ENCODE data around the gene ERVV-1. TPM values are rescaled to one million over a fixed set of nuclear protein-coding genes. Genes with fewer than 3 reads are reported as not detected.

Gene ERVV-1
- total RNA-seq, 4 donors from 2014 or later = not detected

DNA sequence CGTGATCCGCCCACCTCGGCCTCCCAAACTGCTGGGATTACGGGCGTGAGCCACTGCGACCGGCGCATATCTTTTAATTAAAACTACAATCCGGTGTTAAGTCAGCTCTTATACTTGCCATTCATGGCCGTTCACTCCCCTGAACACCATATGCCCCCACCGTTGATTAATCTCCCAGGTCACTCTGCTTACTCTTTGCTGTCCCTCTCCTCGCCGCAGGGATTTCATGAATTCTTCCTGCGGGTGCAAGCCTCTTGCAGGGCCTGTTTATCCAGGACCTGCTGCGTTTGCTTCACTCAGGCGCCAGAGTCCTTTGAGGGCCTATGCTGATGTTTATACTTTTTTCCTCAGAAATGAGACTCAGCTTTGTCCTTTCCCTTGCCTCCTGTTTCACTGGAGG, 31.8 kb downstream of the ERVV-1 start:
- DNase-seq (ENCODE audit: low spot score) = no peak

DNA sequence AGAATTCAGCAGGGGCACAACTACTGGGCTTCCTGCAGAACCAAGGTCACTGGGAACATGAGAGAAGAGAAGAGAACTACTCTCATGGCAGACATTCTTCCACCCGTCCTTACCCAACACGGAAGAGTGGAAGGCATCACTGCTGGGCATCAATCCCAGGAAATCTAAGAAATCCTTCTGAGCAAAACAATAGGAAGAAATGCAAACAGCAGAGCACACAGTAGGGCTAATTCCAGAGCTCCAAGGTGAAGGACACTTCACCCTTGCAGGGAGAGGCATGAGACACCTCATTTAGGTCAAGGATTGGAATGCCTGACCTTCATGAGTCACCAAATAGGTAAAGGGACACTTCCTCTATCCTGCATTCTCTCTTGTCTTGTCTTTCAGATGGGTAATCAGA, 33.7 kb downstream of the ERVV-1 start:
- no peak for DNase-seq (ENCODE audit: low spot score)
- ATAC-seq (ENCODE audit: low FRiP score) = no peak
- TF ChIP-seq, protein P1, sequence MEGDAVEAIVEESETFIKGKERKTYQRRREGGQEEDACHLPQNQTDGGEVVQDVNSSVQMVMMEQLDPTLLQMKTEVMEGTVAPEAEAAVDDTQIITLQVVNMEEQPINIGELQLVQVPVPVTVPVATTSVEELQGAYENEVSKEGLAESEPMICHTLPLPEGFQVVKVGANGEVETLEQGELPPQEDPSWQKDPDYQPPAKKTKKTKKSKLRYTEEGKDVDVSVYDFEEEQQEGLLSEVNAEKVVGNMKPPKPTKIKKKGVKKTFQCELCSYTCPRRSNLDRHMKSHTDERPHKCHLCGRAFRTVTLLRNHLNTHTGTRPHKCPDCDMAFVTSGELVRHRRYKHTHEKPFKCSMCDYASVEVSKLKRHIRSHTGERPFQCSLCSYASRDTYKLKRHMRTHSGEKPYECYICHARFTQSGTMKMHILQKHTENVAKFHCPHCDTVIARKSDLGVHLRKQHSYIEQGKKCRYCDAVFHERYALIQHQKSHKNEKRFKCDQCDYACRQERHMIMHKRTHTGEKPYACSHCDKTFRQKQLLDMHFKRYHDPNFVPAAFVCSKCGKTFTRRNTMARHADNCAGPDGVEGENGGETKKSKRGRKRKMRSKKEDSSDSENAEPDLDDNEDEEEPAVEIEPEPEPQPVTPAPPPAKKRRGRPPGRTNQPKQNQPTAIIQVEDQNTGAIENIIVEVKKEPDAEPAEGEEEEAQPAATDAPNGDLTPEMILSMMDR (IDR thresholded peaks at IDR 0.05) = no peak

More for the DNA sequence above, 31.8 kb downstream of the ERVV-1 start:
- TF ChIP-seq, protein P1 (IDR thresholded peaks at IDR 0.05) = no peak
- no peak for ATAC-seq (ENCODE audit: low FRiP score)

DNA sequence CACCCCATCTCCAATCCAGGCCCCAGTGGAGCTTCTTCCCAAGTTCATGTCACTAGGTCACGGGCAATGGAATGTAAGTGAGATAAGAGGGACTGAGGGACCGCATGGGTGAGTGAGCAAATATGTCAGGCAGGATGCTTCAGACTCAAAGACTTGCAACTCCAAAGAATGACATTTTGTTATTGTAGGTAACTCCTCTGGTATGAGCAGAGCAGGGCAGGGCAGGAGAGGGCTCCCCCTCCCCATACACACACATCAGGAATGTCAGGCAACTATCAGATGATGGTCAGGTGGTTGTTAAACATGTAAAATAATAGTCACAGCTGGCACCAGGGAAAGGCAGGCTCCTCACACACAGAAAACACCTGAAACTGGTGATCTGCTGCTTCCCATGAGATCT, 41.4 kb downstream of the ERVV-1 start:
- ATAC-seq (ENCODE audit: low FRiP score) = no peak
- DNase-seq (ENCODE audit: low spot score) = no peak
- TF ChIP-seq, protein P1 (IDR thresholded peaks at IDR 0.05) = no peak

DNA sequence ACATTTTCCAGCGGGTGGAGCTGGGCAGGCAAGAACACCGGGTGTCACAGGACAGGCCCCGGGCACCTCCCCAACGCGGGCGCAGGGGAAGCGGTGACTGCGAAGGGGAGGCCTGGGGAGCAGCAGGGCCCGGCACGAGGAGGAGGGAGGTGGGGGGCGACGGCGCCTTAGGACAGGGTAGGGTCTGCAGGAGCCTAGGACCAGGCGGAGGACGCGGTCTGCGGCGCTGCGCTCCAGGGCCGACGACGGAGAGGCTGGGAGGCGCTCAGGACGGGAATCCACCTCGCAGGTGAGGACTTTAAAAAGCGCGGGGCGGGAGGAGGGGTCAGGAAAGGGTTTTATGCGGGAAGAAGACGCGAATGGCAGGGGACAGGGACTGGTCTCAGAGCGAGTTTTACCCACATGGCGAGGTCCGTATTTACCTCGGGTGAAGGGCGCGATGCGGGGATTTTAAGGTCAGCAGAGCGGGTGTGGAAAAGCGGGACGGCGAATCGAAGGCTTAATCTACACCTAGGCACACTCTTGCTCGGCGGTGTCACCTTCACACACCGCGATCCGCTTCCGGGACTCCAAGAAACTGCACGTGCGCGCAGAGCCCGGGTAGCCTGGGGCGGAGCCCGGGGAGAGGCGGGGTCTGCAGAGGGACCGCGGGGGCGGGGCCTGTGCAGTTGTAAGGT, 44.3 kb downstream of the ERVV-1 start:
- DNase-seq (ENCODE audit: low spot score) (no peak), ATAC-seq (ENCODE audit: low FRiP score) (no peak)
- TF ChIP-seq, protein P1 (IDR thresholded peaks at IDR 0.05) = no peak

Other genes starting within 250 kb of the ERVV-1 start
- gene ZNF600, start 227.1 kb upstream of the ERVV-1 start, total RNA-seq = 10 to 100 TPM in 2 of 4 donors, 1 to 10 TPM in 2; 4.4 to 13.1 (median 9.3) TPM
- gene ZNF28, start 192.3 kb upstream of the ERVV-1 start, total RNA-seq = 10 to 100 TPM in 2 of 4 donors, 1 to 10 TPM in 2; 8.6 to 13.1 (median 10.8) TPM
- gene ZNF468, start 156.3 kb upstream of the ERVV-1 start, total RNA-seq = 10 to 100 TPM; 13.1 to 21.4 (median 16.8) TPM
- gene ZNF320, start 116.3 kb upstream of the ERVV-1 start, total RNA-seq = 10 to 100 TPM in 1 of 4 donors, 1 to 10 TPM in 3; 7.7 to 25.1 (median 8.3) TPM
- gene ZNF888, start 90.5 kb upstream of the ERVV-1 start, total RNA-seq = 1 to 10 TPM; 2.5 to 4.7 (median 3.3) TPM
- 1 to 10 TPM; 3.1 to 7.6 (median 3.9) TPM for gene ZNF816, start 51.0 kb upstream of the ERVV-1 start, total RNA-seq
- not detected for gene ERVV-2, start 30.8 kb downstream of the ERVV-1 start, total RNA-seq
- gene ZNF160, start 89.5 kb downstream of the ERVV-1 start, total RNA-seq = 10 to 100 TPM; 28.6 to 76.1 (median 49.6) TPM
- 10 to 100 TPM in 2 of 4 donors, 1 to 10 TPM in 2; 4.2 to 12.6 (median 10.3) TPM for gene ZNF415, start 119.0 kb downstream of the ERVV-1 start, total RNA-seq
- 10 to 100 TPM in 2 of 4 donors, 1 to 10 TPM in 2; 9.1 to 31.2 (median 10.0) TPM for gene ZNF347, start 145.1 kb downstream of the ERVV-1 start, total RNA-seq
- 1 to 10 TPM; 1.4 to 3.2 (median 2.5) TPM for gene ZNF665, start 179.4 kb downstream of the ERVV-1 start, total RNA-seq
- 10 to 100 TPM; 10.8 to 27.0 (median 11.9) TPM for gene ZNF677, start 241.0 kb downstream of the ERVV-1 start, total RNA-seq
- not detected for gene VN1R2, start 244.4 kb downstream of the ERVV-1 start, total RNA-seq